Umbilical cord (tissue), 2 donors: ENCODE data around the gene PAK1. TPM values are rescaled to one million over a fixed set of nuclear protein-coding genes. Genes with fewer than 3 reads are reported as not detected.
A peak's percentile ranks its signal among the peaks of the same experiment; 100 is the strongest.
"Not testable (repeated sequence)": the region's sequence is repeated elsewhere in the genome, so short reads cannot be mapped to it uniquely, and the experiment has no call there.

Experiments
- DNase-seq: peaks from one replicate; pipeline ENCODE4 v3.0.0-alpha.2; 2015; ENCODE audit warnings: low spot score
- total RNA-seq: library from RNA; depleted of rRNA; stranded (reverse); fragments of >200 nt; gene quantifications from one replicate; pipeline ENCODE4 v1.2.3, GENCODE V29; 2014; ENCODE audit warnings: low replicate concordance; ENCODE audit not compliant: insufficient read depth

Gene PAK1
- total RNA-seq, 1 donor from 2014 or later, result 20.2 TPM

DNA sequence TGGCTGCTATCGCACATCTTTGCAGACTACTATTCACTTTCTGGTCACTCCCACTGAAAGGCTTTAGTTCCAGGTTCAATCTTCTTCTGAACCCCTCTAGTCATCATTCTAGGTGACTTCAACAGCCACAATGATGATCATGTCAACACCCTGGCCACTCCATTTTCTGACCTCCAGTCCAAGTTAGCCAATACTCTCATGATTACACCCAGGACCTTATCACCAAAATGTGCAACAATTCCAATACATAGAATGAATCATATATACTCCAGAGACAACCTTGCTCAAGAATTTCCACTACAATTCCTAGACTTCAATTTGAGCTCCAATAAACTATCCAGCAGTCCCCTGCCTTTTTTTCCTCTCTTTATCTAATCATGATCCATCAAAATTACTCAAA is 70.7 kb downstream of the PAK1 start:
- no peak for DNase-seq

GRCh38 chr11:77402218-77402556 is 71.7 kb downstream of the PAK1 start:
- no peak for DNase-seq

DNA sequence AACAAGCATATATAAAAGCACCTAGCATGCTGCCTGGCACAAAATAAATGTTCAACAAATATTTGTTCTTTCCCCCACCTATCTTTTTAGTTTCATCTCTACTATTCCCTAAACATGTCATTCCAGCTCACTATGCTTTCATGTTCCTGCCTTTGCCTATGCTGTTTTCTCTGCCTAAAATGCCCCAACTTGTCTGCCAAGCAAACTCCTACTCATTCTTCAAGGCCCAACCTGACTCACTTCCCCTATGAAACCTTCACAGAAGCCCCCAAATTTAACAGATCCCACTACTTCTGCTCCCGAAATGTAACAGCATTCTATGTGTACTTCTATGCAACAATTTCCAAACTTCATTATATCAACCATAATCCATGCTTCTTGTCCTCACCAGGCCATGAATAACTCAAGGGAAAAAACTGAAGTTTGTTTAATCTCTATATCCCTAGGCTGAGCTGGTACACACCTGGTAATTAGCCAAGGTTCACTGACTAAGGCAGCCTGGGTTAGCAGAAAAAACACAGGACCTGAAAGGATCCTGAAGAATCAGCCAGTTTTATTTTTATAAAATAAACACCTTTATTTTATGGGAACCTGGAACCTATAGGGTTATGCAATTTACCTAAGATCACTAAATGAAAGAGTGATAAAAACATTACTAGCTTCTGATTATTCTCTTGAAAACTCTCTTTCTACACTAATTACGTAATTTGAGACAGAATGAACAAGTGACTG is 72.2 kb downstream of the PAK1 start:
- no peak for DNase-seq

GRCh38 chr11:77400775-77401449 is 73.0 kb downstream of the PAK1 start:
- DNase-seq, result no peak

GRCh38 chr11:77400271-77400670 is 73.6 kb downstream of the PAK1 start:
- no peak for DNase-seq

DNA sequence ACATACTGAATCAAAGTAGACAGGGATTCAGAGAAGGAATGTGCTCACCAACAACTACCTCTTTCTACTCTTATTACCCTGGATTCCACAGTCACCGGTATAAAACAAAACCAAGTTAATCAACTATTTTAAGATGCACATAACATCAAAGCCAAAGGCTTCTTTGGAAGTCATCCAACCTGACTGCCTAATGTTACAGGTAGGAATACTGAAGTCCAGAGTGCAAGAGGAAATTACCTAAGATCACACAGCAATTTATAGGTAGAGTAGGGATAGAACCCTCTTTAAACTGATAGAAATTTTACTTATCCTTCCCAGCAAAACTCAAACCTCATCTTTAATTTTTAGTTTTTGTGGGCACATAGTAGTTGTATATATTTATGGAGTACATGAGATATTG is 76.3 kb downstream of the PAK1 start:
- no peak for DNase-seq

DNA sequence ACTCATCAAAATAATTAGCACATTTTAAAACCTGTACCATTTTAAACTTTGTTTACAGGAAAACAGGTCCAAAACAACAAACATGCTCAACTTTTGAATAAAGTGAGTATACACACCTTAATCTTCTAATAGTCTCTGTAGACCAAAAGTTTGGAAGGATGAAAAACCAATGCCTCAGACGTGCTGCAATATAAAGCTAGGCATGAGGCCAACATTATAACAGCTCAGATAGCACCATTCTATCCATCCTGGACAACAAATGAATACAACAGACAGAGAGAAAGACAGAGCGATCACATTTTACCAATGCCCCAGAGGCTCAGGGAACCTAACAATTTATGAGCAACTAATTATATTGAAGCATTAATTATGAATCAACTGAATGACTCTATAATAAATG is 77.0 kb downstream of the PAK1 start:
- no peak for DNase-seq

DNA sequence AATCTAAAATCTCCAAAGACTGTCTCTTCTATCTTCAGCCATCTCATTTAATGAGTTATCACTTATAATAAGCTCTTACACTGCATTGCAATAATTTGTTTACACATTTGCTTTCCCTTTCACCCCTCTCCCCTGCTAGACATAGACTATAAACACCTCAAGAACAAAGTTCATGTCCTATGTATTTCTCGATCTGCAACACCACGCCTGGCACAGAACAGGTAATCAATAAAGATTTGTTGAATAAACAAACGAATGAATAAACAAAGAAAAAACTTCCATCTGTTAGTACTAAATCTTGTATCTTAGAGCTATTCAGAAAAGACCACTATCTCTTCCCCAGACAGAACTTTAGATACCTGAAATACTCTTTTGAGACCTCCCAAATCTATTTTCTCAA is 77.6 kb downstream of the PAK1 start:
- DNase-seq, result no peak

GRCh38 chr11:77395460-77396173 is 78.3 kb downstream of the PAK1 start:
- DNase-seq, result no peak

GRCh38 chr11:77392842-77393241 is 81.1 kb downstream of the PAK1 start:
- DNase-seq, result no peak

DNA sequence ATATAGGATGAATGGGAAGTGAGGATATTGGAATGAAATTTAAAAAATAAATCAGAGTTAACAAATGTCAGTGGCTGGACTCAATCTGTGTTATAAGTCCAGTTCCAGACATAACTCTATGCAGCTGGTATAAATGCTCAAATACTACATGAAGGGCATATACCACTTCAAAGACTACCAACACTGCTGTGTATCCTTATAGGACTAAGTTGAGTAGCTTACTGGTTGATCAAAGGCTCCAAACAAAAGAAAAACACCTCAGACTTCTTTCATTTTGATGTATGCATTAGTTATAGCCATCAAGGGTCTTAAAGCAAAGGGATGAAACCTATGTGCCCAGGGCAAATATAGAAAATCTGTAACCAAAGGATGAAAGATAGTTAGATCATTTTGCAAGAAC is 86.2 kb downstream of the PAK1 start:
- no peak for DNase-seq

DNA sequence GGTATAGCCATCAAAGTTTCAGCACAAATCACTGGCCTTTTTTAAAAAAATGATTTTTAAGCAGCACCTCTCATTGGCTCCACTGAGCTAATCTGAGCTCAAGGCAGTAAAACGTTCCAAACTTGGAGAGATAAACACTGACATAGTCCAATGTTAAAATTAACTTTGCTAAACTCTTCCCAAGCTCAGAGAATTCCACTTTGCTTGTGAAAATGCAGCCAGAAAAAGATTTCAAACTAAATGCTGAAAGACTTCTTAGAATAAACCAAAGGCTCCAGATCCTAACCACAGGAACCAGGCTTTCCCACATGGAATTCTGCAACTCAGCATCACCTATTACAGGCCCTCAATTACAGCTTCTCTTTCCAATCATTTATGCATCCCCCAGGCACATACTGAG is 87.7 kb downstream of the PAK1 start:
- peak; percentile 81 for DNase-seq

GRCh38 chr11:77385255-77385771 is 88.6 kb downstream of the PAK1 start:
- peak; percentile 35 for DNase-seq

- DNase-seq, result no peak
These were observed 89.3 kb downstream of the PAK1 start for GRCh38 chr11:77384571-77384970.

DNA sequence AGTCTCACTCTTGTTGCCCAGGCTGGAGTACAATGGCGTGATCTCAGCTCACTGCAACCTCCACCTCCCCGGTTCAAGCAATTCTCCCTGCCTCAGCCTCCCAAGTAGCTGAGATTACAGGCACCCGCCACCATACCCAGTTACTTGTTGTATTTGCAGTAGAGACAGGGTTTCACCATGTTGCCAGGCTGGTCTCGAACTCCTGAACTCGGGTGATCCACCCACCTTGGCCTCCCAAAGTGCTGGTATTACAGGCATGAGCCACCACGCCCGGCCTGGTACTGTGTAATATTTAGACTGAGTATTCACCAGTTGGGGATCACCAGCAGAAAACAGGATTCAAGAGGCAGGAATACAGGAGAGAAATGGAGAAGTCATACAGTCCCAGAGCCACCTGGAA is 90.5 kb downstream of the PAK1 start:
- DNase-seq, result not testable (repeated sequence)

- peak; percentile 85 for DNase-seq
These were observed 91.9 kb downstream of the PAK1 start for GRCh38 chr11:77381729-77382665.

- DNase-seq, result no peak
These were observed 94.0 kb downstream of the PAK1 start for GRCh38 chr11:77379934-77380333.

GRCh38 chr11:77379253-77379652 is 94.6 kb downstream of the PAK1 start:
- DNase-seq, result no peak

- no peak for DNase-seq
These were observed 96.2 kb downstream of the PAK1 start for GRCh38 chr11:77377734-77378133.

DNA sequence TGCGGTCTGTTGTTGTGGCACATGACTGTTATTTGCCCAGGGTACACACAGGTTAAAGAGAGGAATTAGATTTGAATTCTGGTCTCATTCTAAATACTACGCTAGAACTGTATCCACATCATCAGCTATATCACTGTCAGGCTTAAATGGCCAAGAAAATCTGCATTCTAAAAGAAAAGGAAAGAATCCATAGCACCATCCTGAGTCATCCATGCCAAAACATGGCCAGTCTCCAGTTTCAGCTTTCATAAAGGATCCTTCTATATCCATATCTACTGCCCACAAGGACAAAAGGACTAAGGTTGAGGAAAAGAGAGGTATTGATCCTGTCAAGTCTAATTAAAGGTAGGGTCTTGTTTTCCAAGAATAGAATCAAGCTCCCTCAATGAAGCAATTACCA is 98.8 kb downstream of the PAK1 start:
- DNase-seq, result no peak

- no peak for DNase-seq
These were observed 99.3 kb downstream of the PAK1 start for GRCh38 chr11:77374611-77375031.

DNA sequence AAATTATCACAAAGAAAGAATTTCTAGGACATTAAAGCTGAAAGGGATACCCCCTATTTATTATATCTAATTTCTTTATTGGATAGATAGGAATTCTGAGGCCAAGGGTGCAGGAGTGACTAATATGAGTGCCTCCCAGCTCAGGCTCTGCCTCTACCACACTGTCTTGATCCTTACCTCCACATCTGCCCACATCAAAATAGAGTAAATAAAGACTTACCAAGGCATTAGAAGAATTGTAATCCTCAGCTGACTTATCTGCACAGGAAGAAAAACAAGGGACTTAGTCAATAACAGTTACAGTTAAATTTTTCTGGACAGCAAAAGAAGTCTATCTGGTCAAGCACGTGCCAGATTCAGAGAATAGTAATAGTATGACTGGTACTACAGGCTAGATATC is 99.8 kb downstream of the PAK1 start:
- DNase-seq, result no peak
